Fibroblast of gingiva (primary cell): ENCODE measurements around the gene PI16.
"Not testable (repeated sequence)": the region's sequence is repeated elsewhere in the genome, so short reads cannot be mapped to it uniquely, and the experiment has no call there.

Experiments
- DNase-seq: peaks from one replicate; pipeline ENCODE4 v3.0.0-alpha.2; 2011; ENCODE audit warnings: low read depth

PI16 gene

DNA sequence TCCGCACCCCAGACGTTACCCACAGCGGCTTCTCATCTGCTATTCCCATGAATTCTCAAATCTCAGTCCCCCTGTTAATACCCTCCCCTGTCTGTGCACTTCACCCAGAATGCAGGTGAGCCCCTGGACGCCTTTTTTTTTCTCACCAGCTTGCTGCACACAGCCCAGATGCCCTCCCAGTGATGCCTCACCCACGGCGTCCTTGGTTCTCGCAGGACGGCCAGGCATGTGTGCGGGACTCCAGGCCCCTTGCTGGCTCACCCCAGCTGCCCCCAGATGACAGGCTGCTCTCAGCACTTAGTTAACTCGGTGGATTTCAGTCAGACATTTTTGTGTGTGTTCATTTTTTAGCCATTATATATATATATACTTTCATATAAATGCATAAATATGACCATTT, 25.4 kb upstream of the PI16 start:
- no peak for DNase-seq

DNA sequence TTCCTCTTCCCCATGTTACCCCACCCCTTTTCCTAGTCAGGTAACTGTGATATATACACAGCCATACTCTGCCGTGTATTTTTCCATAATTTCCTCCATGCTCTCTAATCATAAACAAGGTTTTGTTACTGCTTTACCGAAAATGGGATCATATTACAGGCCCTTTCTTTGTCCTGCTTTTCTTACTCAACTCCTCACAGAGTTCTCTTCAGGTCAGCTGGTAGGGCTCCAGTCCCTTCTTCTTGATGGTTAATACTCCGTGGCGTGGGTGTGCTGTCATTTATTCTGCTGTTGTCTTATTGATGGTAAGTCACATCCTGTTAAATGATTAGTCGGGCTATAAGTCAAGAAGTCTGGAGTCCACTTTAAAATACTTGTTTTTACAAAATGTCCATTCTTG, 24.9 kb upstream of the PI16 start:
- peak; percentile 62 for DNase-seq

DNA sequence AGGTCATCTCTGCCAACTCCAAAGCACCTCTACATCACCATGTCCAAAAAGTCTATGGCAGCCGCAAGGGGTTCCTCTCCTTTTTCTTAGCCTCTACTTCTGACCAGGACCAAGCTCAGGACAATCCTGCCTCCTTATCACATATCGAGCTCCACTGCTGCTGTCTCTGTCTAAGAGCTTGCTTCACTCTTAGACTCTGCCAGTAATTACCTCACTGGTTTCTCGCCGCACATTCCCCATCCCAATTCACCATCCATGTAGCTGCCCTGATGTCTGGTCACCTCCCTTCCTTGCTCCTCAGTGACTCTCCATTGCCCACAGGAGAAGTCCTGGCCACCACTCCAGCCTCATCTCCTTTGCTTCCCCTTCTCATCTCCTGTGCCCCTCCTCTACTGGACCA, 24.1 kb upstream of the PI16 start:
- no peak for DNase-seq

GRCh38 chr6:36933102-36933501, 21.4 kb upstream of the PI16 start:
- DNase-seq = peak; percentile 69

DNA sequence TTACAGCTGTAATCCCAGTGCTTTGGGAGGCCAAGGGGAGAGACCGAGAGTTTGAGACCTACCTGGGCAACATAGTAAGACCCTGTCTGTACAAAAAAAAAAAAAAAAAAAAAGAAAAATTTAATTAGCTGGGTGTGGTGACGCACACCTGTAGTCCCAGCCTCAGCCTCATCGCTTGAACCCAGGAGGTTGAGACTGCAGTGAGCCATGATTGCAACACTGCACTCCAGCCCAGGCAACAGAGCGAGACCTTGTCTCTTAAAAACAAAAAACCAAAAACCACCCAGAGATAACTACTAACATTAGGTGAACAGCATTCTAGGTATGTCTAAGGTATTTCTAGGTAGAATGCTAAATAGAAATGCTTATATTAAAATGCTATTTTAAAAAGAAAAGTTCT, 21.0 kb upstream of the PI16 start:
- no peak for DNase-seq

GRCh38 chr6:36934901-36935300, 19.6 kb upstream of the PI16 start:
- DNase-seq = no peak

GRCh38 chr6:36936824-36937223, 17.7 kb upstream of the PI16 start:
- no peak for DNase-seq

DNA sequence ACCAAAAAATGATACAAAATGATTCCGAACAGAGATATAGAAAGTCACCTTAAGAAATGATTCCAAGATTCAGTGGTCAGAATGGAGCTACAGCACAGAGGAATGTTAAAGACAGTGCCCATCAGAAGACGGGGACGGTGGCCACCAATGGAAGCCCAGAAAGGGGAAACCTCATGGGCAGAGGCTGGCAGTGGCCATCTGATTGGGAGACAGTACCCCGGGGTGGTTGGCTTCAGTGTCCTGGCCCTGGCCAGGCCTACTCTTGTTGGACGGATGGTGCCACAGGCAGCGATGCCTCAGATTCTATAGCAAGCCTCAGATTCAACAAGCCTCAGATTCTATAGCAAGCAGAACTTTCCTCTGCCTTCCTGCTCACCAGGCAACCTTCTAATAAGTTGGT, 16.6 kb upstream of the PI16 start:
- no peak for DNase-seq

DNA sequence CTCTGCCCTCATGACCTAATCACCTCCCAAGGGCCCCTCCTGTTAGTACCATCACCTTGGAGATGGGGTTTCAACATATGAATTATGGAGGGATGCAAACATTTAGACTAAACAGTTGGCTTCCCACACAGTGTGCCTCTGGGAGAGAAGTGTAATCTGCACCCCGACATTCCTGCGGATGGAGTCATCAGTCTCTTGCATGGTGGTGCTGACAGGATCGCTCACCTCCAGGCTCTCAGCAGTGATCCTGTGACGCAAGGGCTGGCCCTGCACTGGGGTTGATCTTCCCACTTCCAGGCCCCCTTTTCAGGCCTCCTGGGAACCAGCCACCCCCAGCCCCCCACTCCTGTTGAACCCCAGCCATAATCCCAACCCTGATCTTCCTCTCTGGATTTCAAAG, 16.0 kb upstream of the PI16 start:
- peak; percentile 36 for DNase-seq

DNA sequence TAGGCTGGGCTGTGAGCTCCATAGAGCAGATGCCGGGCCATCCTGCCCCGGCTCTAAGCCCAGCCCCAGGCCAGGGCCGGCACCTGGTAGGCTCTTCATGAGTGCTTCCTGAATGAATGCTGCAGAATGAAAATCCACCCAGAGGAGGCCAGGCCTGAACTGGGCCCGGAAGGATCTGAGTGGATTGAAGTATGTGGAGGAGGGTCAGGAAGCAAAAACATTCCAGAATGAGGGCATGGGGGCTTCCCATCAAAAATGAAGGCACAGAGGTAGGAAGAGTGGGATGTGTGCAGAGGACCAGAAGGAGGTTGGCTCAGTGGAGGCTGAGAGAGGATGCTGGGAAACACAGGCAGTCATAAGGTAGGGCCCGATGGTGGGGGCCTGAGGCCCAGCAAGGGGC, 15.5 kb upstream of the PI16 start:
- not testable (repeated sequence) for DNase-seq

DNA sequence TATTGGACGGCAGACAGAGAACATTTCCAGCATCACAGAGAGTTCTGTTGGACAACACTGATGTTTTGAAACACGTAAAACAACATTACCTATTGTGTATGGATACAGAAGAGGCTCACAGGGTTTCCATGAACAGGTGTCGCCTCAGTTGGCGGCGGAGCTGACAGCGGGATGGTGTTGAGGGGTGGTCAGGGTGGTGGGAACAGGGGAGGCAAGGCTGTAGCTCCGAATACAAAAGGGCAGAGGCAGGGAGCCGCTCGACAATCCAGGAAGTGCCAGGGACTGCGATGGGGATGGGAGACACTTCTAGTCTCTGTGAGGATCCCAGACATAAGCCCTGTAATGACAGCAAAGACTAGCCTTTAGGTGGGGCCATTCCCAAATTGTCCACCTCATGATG, 14.5 kb upstream of the PI16 start:
- DNase-seq = no peak

DNA sequence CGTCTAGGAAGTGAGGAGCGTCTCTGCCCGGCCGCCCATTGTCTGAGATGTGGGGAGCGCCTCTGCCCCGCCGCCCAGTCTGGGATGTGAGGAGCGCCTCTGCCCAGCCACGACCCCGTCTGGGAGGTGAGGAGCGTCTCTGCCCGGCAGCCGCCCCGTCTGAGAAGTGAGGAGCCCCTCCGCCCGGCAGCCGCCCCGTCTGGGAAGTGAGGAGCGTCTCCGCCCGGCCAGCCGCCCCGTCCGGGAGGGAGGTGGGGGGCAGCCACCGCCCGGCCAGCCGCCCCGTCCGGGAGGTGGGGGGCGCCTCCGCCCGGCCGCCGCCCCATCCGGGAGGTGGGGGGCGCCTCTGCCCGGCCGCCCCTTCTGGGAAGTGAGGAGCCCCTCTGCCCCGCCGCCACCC, 13.0 kb upstream of the PI16 start:
- DNase-seq = not testable (repeated sequence)

GRCh38 chr6:36942329-36942728, 12.2 kb upstream of the PI16 start:
- DNase-seq = not testable (repeated sequence)

- DNase-seq = no peak
These were observed 9.9 kb upstream of the PI16 start for GRCh38 chr6:36944650-36945049.

- DNase-seq = no peak
These were observed 9.2 kb upstream of the PI16 start for GRCh38 chr6:36945301-36945700.

DNA sequence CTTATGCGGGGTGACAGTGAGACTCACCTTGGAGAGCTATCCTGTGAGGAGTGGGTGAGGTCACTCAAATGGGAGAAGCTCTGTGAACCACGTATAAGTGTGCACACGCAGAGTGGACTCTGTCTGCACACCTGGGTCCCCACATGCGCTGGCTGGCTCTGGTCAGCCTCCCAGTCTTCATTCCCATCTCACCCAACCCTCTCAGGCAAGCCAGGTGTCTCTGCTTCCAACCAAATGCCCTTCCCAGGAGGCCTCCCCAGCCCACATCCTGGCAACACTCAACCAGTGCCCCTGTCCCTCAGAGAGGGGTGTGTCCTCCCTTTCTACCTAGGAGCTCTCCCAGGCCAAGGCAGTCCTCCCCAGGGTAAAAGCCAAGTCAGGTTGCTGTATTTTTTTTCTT, 8.0 kb upstream of the PI16 start:
- no peak for DNase-seq

- DNase-seq = no peak
These were observed 6.8 kb upstream of the PI16 start for GRCh38 chr6:36947570-36948351.

DNA sequence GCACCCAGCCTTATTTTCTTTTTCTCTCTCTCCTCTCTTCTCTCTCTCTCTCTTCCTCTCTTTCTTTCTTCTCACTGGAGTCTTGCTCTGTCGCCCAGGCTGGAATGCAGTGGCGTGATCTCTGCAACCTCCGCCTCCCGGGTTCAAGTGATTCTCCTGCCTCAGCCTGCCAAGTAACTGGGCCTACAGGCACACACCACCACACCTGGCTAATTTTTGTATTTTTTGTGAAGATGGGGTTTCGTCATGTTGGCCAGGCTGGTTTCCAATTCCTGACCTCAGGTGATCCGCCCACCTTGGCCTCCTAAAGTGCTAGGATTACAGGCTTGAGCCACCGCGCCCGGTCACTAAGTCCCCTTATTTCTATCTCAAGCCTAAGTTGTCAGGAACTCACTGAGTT, 5.5 kb upstream of the PI16 start:
- not testable (repeated sequence) for DNase-seq

GRCh38 chr6:36949636-36950035, 4.9 kb upstream of the PI16 start:
- no peak for DNase-seq

DNA sequence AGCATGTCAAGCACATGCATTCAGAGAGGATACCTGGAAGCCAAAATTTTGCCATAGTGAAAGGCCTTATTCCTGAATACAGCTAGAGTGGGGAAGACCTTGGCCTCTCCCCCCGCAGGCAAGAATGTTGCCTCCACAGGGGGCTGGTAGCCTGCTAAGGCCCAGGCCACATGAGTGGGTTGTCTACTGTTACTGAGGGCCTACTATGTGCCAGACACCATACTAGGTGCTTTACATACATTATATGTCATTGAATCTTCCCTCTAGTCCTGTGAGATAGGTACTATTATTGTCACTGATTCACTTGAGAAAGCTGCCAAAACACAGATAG, 642 bp upstream of the PI16 start:
- DNase-seq = no peak

DNA sequence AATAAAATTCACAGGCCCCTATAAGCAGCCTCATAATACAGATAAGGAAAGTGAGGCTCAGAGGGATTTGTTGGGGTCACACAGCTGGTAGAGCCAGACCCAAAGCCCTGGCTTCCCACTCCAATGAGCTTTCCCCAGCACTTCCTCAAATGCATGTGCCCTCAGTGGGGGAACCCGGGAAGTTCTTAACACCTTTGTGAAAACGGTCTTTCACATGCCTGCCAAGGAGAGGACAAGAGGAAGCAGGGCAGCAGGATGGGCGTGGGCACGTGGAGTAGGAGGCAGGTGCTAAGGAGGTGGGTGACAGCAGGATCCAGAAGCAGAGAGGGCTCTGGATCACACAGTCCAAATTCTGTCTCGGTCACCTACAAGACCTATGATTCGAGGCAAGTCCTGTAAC, 598 bp downstream of the PI16 start:
- no peak for DNase-seq

DNA sequence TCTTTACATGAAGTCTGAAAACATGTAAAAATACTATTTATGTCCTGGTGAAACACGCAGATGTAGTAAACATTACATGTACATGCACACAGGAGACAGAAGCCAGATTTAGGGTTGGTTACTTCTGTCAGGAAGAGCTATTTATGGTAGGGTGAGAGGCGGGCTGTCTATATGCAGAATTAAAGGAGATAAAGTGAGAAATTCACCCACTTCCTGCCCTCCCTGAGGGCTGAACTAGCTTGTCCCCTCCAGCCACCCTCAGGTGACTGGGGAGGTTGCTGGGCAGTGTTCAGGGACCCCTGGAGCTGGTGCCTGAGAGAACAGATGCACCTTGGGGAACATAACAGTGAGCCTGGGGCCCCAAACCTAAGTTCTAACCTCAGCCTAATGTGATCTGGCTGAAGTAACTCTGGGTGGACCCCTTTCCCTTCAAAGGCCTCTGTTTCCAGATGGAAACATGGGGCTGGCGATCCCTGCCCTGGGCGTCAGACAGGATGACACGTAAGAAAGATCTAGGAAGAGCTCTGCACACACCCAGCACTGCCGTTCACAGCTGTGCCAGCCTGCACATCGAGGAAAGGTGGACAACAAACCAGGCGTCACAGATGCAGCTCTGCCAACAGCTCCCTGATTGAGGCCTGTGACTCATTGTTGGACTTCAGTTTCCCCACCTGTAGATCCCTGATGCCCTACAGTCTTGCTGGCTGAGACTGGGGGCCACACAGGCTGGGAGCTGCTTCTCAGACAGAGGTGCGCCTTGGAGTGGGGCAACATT, 1.3 kb downstream of the PI16 start:
- DNase-seq = no peak

GRCh38 chr6:36956446-36956820, 1.9 kb downstream of the PI16 start:
- DNase-seq = no peak

- no peak for DNase-seq
These were observed 3.3 kb downstream of the PI16 start for GRCh38 chr6:36957773-36958271.
